GM19099 (cell line): ENCODE measurements around the gene ATP2A2.

Source experiments
- POLR2A ChIP-seq: IDR thresholded peaks from 3 replicates; pipeline ENCODE4 v1.6.1; 2011; ENCODE audit warnings: low read depth; ENCODE audit not compliant: insufficient read length; ENCODE audit errors: extremely low read depth

ATP2A2 gene

DNA sequence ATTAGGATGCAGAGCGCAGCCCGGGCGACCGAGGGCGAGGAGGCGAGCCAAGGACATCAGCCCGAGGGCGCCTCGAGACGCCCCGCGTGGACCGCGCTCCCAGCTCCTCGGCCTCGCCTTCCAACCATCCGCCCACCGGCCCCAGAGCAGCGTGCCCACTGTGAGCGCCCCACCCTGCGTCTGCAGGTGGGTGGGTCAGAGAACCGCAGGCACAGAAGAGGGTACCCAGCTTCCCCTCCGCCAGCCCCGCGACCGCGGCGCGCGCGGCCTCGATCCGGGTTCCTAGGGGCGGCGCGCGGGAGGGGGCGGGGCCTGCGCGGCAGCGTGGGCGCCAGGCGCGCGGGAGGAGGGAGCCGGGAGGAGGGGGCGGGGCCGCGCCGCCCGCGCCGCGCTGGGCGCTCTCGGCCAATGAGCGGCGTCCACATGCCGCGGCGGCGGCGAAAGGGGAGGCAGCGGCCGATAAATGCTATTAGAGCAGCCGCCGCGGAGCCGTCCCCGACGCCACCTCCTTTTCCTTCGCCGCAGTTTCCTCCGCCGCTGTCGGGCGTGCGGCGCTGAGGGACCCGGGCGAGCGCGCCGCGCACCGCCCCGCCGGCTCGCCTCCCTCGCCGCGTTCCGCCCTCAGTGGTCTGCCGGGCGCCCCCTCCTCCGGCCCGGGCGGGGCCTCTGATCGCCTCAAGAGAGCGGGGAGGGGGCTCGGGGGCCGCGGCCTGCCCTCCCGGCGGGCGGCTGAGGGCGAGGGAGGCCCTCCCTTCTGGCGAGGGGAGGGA is at the start of gene ATP2A2:
TSS of gene ATP2A2 (plus strand) at position 469 of the 770 bp plus-strand sequence. CDS start 543 bp downstream, outside the sequence.
- peak; percentile 96 for TF ChIP-seq POLR2A

DNA sequence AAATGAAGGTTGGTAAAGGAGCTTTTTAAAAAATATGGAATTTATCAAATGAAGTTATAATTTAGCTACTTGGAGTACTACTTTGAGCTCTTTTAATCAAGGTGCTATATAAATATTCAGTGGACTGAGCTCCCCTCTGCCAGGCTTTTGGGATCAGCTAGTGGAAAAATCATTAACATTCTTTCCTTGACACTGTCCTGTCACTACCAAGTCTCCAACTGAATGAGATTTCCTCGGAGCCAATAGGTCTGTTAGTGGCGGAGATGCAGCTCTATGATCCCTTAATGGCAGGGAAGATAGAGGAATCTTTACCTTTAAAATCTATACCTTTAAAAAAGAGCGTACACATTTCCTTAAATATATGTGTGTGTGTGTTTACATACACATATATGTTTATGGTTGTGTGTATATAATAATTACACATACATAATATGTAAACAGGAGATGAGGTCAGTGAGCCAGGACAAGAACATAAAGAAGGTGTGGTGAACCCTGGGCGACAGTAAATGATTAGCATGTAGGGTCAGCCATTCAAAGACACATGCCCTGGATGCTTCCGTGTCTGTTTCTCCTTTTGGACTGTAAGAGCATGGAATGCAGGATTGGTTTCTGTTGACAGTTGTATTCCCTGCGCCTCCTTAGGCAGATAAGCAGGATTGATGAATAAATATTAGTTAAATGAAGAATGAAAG is 47.7 kb upstream of the ATP2A2 start:
- TF ChIP-seq POLR2A: no peak

DNA sequence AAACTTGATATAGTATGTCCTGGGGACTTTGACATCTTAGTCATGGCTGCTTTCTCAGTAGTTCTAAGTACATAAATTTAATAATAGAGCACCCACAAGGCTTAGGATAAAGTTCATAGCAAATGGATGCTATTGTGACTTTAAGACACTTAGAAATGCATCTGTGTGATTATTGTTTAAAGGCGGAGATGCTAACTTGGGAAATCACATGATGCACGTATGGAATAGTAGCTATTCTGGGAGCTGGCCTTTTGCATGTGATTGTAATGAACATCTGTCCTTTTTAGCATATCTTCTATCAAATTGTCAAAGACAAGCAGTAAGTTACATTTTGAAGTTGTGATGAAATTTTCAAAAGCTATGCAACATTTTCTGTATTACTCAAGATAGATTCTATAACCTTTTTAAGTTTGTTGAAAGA is 46.7 kb upstream of the ATP2A2 start:
- no peak for TF ChIP-seq POLR2A

DNA sequence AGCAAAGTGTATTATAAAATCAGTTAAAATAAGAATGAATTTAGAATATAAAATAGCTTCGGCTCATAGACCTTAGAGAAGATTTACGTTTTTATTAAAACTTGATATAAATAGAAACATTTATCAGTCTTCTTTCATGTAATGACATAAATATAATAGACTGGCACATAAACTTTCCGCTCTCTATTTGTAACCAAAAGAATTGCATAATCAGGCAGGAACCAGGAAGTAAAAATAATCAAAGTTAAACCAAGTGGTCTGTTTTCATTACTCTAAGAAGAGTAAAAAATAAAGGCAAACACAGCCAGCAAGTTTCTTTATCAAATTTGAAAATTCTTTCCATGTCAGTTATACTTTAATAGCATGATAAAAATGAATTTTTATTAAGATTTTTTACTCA is 46.3 kb upstream of the ATP2A2 start:
- TF ChIP-seq POLR2A: no peak

DNA sequence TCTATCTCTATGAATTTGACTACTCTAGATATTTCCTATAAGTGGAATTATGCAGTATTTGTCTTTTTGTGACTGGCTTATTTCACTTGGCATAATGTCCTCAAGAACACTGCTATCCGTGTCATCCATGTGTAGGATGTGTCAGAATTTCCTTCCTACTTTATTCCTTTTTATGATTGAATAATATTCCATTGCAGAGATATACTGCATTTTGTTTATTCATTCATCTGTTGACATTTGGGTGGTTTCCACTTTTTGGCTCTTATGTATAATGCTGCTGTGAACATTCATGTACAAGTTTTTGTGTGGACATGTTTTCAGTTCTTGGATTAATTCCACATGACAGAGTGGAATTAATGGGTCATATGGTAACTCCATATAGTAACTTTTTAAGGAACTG is 45.7 kb upstream of the ATP2A2 start:
- no peak for TF ChIP-seq POLR2A

- TF ChIP-seq POLR2A: no peak
Measured at GRCh38 chr12:110243227-110243626, 37.8 kb upstream of the ATP2A2 start.

- TF ChIP-seq POLR2A: no peak
Measured at GRCh38 chr12:110244372-110244771, 36.7 kb upstream of the ATP2A2 start.

DNA sequence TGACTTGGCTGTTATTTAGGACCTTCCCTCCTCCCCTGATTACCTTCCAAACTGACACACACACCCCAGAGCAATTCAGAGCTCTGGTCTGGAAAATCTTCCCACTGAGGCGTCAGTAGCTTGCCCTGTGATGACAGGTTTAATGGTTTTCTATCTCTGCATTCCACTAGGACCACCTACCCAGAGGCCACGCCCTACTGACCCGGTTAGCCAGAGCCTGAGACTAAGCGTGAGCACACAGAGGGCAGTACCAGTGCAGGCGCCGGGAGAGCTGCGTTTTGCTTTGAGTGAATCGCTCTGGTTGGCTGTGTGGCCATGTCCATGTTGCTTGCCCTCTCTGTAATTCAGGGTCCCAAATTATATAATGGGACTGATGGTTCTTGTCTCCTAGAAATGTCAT is 36.2 kb upstream of the ATP2A2 start:
- TF ChIP-seq POLR2A: no peak

DNA sequence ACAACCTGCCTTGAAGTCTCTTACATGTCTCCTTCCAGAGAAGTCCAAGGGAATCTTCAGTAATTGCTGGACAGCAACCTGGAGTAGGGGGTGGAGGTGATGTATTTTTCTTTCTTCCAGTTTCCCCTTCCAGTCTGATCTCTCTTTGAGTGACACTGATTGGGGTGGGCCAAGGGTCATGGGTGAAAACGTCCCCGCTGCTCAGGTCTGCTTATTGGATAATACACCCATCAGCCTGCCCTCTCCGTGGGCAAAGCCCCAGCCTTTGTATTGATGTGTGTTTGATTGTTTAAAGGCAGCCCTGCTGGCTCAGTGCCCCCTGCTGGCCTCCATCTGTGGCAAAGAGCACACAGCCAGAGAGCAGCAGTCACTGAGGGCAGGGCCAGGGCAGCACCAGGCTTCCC is 35.7 kb upstream of the ATP2A2 start:
- no peak for TF ChIP-seq POLR2A

GRCh38 chr12:110246636-110247339 is 34.3 kb upstream of the ATP2A2 start:
- TF ChIP-seq POLR2A: no peak

GRCh38 chr12:110247340-110248095 is 33.5 kb upstream of the ATP2A2 start:
- no peak for TF ChIP-seq POLR2A

DNA sequence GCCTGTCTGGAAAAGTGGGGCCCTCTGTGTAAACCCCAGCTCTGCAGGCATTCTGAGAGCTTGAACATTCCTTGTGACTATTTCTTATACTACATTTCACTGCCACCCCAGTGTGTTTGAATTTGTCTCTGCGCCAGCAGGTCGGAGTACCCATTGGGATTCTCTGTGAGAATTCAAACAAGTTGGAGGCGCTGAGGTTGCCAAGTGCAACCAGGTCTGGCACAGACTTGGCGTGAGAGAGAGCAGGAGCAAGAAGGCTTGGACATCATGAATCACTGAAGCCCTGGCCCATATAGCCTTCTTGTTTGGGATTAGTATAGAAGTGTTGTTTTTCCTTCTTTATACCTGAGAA is 33.0 kb upstream of the ATP2A2 start:
- no peak for TF ChIP-seq POLR2A

DNA sequence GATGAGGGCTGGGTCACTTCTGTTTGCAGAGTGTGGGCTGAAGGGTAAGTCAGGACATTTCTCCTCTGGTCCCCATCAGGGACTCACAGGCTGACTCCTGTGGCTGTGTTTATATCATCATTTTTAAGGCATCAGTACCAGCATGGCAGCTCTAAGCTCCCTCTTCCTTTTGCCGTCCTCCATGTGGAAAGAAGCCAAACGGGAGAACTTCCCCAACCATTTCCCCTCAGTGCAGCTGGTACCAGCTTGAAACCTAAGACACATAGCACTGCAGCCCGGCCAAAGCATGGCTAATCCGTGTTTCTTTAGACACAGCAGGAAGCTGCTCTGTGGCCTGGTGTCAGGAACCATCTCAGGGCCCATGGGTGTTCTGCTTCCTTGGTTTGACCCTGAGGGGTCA is 31.9 kb upstream of the ATP2A2 start:
- no peak for TF ChIP-seq POLR2A

DNA sequence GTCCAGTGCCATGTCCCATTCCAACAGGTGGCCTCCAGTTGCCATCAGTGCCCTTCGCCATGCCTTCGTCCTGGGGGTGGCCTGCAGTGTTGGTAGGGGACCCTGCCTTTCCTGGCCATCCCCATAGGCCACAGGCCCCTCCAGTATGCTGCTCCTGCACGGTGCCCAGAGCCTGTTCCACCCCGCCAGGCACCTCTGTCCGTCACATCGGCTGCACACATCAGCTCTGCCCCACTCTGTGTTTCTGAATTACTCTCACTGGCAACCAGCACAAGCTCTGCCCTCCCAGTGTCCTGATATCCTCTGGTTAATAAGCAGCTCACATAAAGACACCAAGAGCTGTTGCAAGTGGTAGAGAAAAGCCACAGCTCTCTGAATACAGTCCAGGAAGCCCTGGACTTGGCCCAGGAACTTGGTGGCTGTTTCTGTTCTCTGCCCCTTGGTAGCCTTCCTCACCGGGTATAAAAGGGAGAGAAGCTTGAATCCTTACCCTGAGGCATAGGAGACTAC is 31.3 kb upstream of the ATP2A2 start:
- no peak for TF ChIP-seq POLR2A

- TF ChIP-seq POLR2A: no peak
Measured at GRCh38 chr12:110251381-110251780, 29.7 kb upstream of the ATP2A2 start.
